ENCODE results near the gene MED19. TPM values are rescaled to one million over a fixed set of nuclear protein-coding genes. Genes with fewer than 3 reads are reported as not detected.
"Not testable (repeated sequence)": the region's sequence is repeated elsewhere in the genome, so short reads cannot be mapped to it uniquely, and the experiment has no call there.

The MED19 gene
- total and polyA plus RNA-seq, 2 donors (not counting 1 experiment from before 2014, with no cell fraction given): 9.3 to 15.0 TPM

DNA sequence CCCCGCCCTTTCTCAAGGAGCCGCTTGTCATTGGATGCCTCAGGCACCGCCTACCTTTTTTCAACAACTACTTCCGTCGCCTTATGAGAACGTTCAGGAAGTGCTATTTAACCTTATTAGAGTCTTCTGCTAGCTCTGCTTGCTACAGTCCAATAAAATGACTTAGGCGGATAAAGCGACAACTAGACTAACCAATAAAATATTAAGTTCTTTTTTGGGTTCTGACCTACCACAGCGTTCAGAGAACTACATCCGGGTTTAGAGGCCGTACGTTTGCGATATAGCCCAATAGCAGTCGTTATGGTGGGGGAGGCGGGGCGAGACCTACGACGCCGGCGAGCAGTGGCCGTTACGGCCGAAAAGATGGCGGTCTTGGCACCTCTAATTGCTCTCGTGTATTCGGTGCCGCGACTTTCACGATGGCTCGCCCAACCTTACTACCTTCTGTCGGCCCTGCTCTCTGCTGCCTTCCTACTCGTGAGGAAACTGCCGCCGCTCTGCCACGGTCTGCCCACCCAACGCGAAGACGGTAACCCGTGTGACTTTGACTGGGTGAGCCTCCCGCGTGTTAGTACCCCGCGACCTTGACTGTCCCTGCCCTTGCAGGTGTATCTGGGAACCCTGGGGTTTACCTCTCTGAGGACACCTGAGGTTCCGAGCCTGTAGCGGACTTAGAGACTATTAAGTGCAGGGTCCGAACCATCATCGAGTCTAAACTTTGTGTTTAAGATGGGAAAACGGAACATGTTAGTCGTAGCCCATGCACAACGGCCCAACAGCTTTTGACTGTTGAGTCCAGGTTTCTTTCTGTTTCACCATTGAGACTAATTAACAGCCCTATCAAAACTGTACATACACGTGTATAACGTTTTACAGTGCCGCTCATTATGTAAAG, 488 bp upstream of the MED19 start, which contains the start of gene TMX2:
TMX2 (plus strand) TSS at position 338 of the 895 bp plus-strand sequence; CDS start at position 364, 26 bp downstream.
- peaks cover 21 to 28% of the 10 kb centered on the region in 2 donors for H3K4me1 ChIP-seq (ENCODE audit: control insufficient read depth in 2 of 2, insufficient read depth in 2 of 2, low read length in 2 of 2)
- Mint-ChIP-seq H3K4me1 (peaks cover 42% of the 10 kb centered on the region), H3K4me3 (peak within 1 kb of the TSS; percentile 99), H3K27ac (peak within 1 kb of the TSS; percentile 94), H3K9me3 (ENCODE audit: insufficient read depth) (no peaks in the 10 kb centered on the region), H3K27me3 (no peaks in the 10 kb centered on the region)
- peak; percentile 86 for ATAC-seq (ENCODE audit: low read depth)
- intact Hi-C loops (cut with micrococcal nuclease): loop anchor here (1.0 to 2.0 kb wide), 7 partner anchors 29 to 378 kb away; partner anchors contain the start of genes CLP1, SELENOH and SSRP1
- peak within 1 kb of the TSS; percentile 70 to 96 for H3K27ac ChIP-seq (ENCODE audit: low read length in 2 of 2)
- no peak for TF ChIP-seq EZH2 (IDR thresholded peaks at IDR 0.05; ENCODE audit: borderline replicate concordance, insufficient read depth, low read depth, low read length, poor library complexity, severe bottlenecking)
- peak within 1 kb of the TSS; percentile 89 for H3K4me2 ChIP-seq (replicated peaks; ENCODE audit: low read depth, low read length, poor library complexity, severe bottlenecking)
- POLR2A ChIA-PET: interaction anchor here (1.0 to 2.6 kb wide), 5 partner anchors 15 to 88 kb away, joined by 3 to 12 read pairs (median 4); partner anchors contain the start of gene SELENOH
- WGBS (ENCODE audit: insufficient coverage): under 1% methylated on average over 42 of the region's 53 CpGs
- DNase-seq: peak; percentile 96
- H3K27me3 ChIP-seq (replicated peaks in 1 of 4; ENCODE audit: control extremely low read depth in 1 of 4, control insufficient read depth in 3 of 4, insufficient read depth in 4 of 4, low read length in 3 of 4): no peaks in the 10 kb centered on the region
- peak within 1 kb of the TSS; percentile 97 for H2AFZ ChIP-seq (ENCODE audit: insufficient read depth, low read depth, low read length, poor library complexity, severe bottlenecking)
- peak within 1 kb of the TSS; percentile 78 to 100 (median 93) for H3K4me3 ChIP-seq (ENCODE audit: control extremely low read depth in 1 of 5, extremely low read depth in 1 of 5, insufficient read depth in 1 of 5, low read depth in 2 of 5, low read length in 4 of 5)
- no peaks in the 10 kb centered on the region for H3K9me3 ChIP-seq (ENCODE audit: control extremely low read depth in 1 of 3, control insufficient read depth in 2 of 3, insufficient read depth in 1 of 3, low read length in 2 of 3)
- H3K36me3 ChIP-seq (replicated peaks in 1 of 2; ENCODE audit: control extremely low read depth in 1 of 2, control insufficient read depth in 1 of 2, extremely low read depth in 1 of 2, insufficient read depth in 2 of 2, low read length in 1 of 2): no peaks in the 10 kb centered on the region
- peak within 1 kb of the TSS; percentile 98 for H3K9ac ChIP-seq (ENCODE audit: low read length)
- H4K20me1 ChIP-seq (ENCODE audit: control insufficient read depth, insufficient read depth, low read length, poor library complexity, severe bottlenecking): peaks cover 14% of the 10 kb centered on the region
- peaks cover 72% of the 10 kb centered on the region for H3K79me2 ChIP-seq (ENCODE audit: control insufficient read depth, insufficient read depth, low read length)
- CTCF ChIA-PET: interaction anchor here (1.2 to 5.0 kb wide), 3 partner anchors 88 to 255 kb away, joined by 3 to 43 read pairs (median 4); no protein-coding TSS in a partner anchor

DNA sequence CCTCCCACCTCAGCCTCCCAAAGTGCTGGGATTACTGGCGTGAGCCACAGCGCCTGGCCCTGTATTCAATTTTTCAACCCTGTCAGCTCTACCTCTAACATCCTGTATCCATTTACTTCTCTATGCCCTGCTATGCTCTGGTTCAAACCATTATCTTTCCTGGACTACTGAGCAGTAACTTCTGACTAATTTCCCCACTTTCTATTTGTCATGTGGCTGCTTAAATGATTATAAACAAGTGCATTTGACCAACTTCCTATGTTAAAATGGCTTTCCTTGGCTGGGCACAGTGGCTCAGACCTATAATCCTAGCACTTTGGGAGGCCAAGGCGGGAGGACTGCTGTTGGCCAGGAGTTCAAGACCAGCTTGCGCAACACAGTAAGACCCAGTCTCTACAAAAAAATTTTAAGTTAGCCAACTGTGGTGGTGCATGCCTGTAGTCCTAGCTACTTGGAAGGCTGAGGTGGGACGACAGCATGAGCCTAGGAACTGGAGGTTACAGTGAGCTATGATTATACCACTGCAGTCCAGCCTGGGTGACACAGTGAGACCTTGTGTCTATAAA, 2.1 kb downstream of the MED19 start:
- no peak for DNase-seq
- H3K79me2 ChIP-seq (ENCODE audit: control insufficient read depth, insufficient read depth, low read length): peaks cover 76% of the 10 kb centered on the region
- POLR2A ChIA-PET: interaction anchor here (0.6 kb wide), 1 partner anchor 15 kb away, joined by 3 read pairs; no protein-coding TSS in a partner anchor
- H4K20me1 ChIP-seq (ENCODE audit: control insufficient read depth, insufficient read depth, low read length, poor library complexity, severe bottlenecking): peaks cover 14% of the 10 kb centered on the region
- peaks cover 0 to 3% of the 10 kb centered on the region in 2 experiments for H3K36me3 ChIP-seq (replicated peaks in 1 of 2; ENCODE audit: control extremely low read depth in 1 of 2, control insufficient read depth in 1 of 2, extremely low read depth in 1 of 2, insufficient read depth in 2 of 2, low read length in 1 of 2)
- Mint-ChIP-seq H3K4me3 (no peak overlapping the region), H3K27me3 (no peaks in the 10 kb centered on the region), H3K4me1 (peaks cover 42% of the 10 kb centered on the region), H3K9me3 (ENCODE audit: insufficient read depth) (no peaks in the 10 kb centered on the region), H3K27ac (no peak overlapping the region)
- H3K4me3 ChIP-seq (ENCODE audit: control extremely low read depth in 1 of 5, extremely low read depth in 1 of 5, insufficient read depth in 1 of 5, low read depth in 2 of 5, low read length in 4 of 5): no peak overlapping the region
- H3K27me3 ChIP-seq (replicated peaks in 1 of 4; ENCODE audit: control extremely low read depth in 1 of 4, control insufficient read depth in 3 of 4, insufficient read depth in 4 of 4, low read length in 3 of 4): no peaks in the 10 kb centered on the region
- WGBS (ENCODE audit: insufficient coverage): 93% methylated on average over 5 of the region's 5 CpGs
- no peak for ATAC-seq (ENCODE audit: low read depth)
- H3K4me1 ChIP-seq (ENCODE audit: control insufficient read depth in 2 of 2, insufficient read depth in 2 of 2, low read length in 2 of 2): peaks cover 21 to 28% of the 10 kb centered on the region in 2 donors
- TF ChIP-seq, protein P1, sequence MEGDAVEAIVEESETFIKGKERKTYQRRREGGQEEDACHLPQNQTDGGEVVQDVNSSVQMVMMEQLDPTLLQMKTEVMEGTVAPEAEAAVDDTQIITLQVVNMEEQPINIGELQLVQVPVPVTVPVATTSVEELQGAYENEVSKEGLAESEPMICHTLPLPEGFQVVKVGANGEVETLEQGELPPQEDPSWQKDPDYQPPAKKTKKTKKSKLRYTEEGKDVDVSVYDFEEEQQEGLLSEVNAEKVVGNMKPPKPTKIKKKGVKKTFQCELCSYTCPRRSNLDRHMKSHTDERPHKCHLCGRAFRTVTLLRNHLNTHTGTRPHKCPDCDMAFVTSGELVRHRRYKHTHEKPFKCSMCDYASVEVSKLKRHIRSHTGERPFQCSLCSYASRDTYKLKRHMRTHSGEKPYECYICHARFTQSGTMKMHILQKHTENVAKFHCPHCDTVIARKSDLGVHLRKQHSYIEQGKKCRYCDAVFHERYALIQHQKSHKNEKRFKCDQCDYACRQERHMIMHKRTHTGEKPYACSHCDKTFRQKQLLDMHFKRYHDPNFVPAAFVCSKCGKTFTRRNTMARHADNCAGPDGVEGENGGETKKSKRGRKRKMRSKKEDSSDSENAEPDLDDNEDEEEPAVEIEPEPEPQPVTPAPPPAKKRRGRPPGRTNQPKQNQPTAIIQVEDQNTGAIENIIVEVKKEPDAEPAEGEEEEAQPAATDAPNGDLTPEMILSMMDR (IDR thresholded peaks at IDR 0.05): no peak
- TF ChIP-seq EZH2 (IDR thresholded peaks at IDR 0.05; ENCODE audit: borderline replicate concordance, insufficient read depth, low read depth, low read length, poor library complexity, severe bottlenecking): no peak
- H3K4me2 ChIP-seq (replicated peaks; ENCODE audit: low read depth, low read length, poor library complexity, severe bottlenecking): no peak overlapping the region
- no peak overlapping the region for H3K9ac ChIP-seq (ENCODE audit: low read length)
- H2AFZ ChIP-seq (ENCODE audit: insufficient read depth, low read depth, low read length, poor library complexity, severe bottlenecking): no peak overlapping the region
- no peaks in the 10 kb centered on the region for H3K9me3 ChIP-seq (ENCODE audit: control extremely low read depth in 1 of 3, control insufficient read depth in 2 of 3, insufficient read depth in 1 of 3, low read length in 2 of 3)
- CTCF ChIA-PET: interaction anchor here (0.7 to 2.0 kb wide), 6 partner anchors 30 to 180 kb away, joined by 3 to 8 read pairs (median 3); partner anchors contain the start of gene TIMM10
- H3K27ac ChIP-seq (ENCODE audit: low read length in 2 of 2): no peak overlapping the region
- intact Hi-C loops (cut with micrococcal nuclease): no loop called here

DNA sequence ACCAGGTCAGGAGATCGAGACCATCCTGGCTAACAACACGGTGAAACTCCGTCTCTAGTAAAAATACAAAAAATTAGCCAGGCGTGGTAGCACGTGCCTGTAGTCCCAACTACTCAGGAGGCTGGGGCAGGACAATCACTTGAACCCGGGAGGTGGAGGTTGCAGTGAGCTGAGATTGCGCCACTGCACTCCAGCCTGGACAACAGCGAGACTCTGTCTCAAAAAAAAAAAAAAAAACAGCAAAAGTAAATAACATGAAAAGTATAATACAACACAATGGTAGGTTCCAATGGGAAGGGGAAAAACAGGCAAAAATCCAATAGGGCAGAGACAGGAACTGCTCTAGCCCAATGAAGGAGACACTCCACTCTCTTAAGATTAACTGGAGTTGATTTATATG, 6.6 kb downstream of the MED19 start:
- H3K9me3 Mint-ChIP-seq (ENCODE audit: insufficient read depth); H3K4me3 Mint-ChIP-seq; H3K27ac Mint-ChIP-seq; POLR2A ChIA-PET; H3K4me3 ChIP-seq (ENCODE audit: control extremely low read depth in 1 of 5, extremely low read depth in 1 of 5, insufficient read depth in 1 of 5, low read depth in 2 of 5, low read length in 4 of 5); H3K27ac ChIP-seq (ENCODE audit: low read length in 2 of 2); ATAC-seq (ENCODE audit: low read depth); H3K27me3 ChIP-seq (replicated peaks in 1 of 4; ENCODE audit: control extremely low read depth in 1 of 4, control insufficient read depth in 3 of 4, insufficient read depth in 4 of 4, low read length in 3 of 4); DNase-seq; H4K20me1 ChIP-seq (ENCODE audit: control insufficient read depth, insufficient read depth, low read length, poor library complexity, severe bottlenecking); intact Hi-C loops (cut with micrococcal nuclease); H2AFZ ChIP-seq (ENCODE audit: insufficient read depth, low read depth, low read length, poor library complexity, severe bottlenecking); H3K27me3 Mint-ChIP-seq; H3K4me1 ChIP-seq (ENCODE audit: control insufficient read depth in 2 of 2, insufficient read depth in 2 of 2, low read length in 2 of 2); H3K9me3 ChIP-seq (ENCODE audit: control extremely low read depth in 1 of 3, control insufficient read depth in 2 of 3, insufficient read depth in 1 of 3, low read length in 2 of 3); H3K9ac ChIP-seq (ENCODE audit: low read length); H3K4me2 ChIP-seq (replicated peaks; ENCODE audit: low read depth, low read length, poor library complexity, severe bottlenecking): not testable (repeated sequence)
- Histone ChIP-seq H3K79me2 (ENCODE audit: control insufficient read depth, insufficient read depth, low read length) (peaks cover 37% of the 10 kb centered on the region), H3K36me3 (replicated peaks in 1 of 2; ENCODE audit: control extremely low read depth in 1 of 2, control insufficient read depth in 1 of 2, extremely low read depth in 1 of 2, insufficient read depth in 2 of 2, low read length in 1 of 2) (peaks cover 2 to 27% of the 10 kb centered on the region in 2 experiments)
- 100% methylated on average over 3 of the region's 8 CpGs for WGBS (ENCODE audit: insufficient coverage)
- peaks cover 11% of the 10 kb centered on the region for H3K4me1 Mint-ChIP-seq
- CTCF ChIA-PET: interaction anchor here (1.2 kb wide), 1 partner anchor 95 kb away, joined by 4 read pairs; no protein-coding TSS in a partner anchor

Measured in B cell (primary cell).